ENCODE data around the gene TRPM5. TPM values are rescaled to one million over a fixed set of nuclear protein-coding genes. Genes with fewer than 3 reads are reported as not detected.

The TRPM5 gene
- total RNA-seq, 2 donors from 2014 or later = 0.07 TPM; not detected in 1

- no peak for ATAC-seq (replicated peaks in 1 of 2)
- no peaks in the 10 kb centered on the region for H3K27me3 Mint-ChIP-seq (ENCODE audit: low read depth)
- no peaks in the 10 kb centered on the region for H3K4me1 Mint-ChIP-seq (ENCODE audit: low read depth)
- no peak for DNase-seq
- H3K36me3 Mint-ChIP-seq (ENCODE audit: insufficient read depth in 2 of 2) = no peaks in the 10 kb centered on the region
- H3K4me3 Mint-ChIP-seq = no peak overlapping the region
- no peaks in the 10 kb centered on the region for H3K9me3 Mint-ChIP-seq
- no peak overlapping the region for H3K27ac Mint-ChIP-seq
These were observed 20.9 kb downstream of the TRPM5 start for GRCh38 chr11:2423157-2424025.

GRCh38 chr11:2422461-2423156, 21.7 kb downstream of the TRPM5 start:
- DNase-seq = no peak
- Mint-ChIP-seq H3K4me1 (ENCODE audit: low read depth) (no peaks in the 10 kb centered on the region), H3K9me3 (no peaks in the 10 kb centered on the region), H3K27me3 (ENCODE audit: low read depth) (no peaks in the 10 kb centered on the region), H3K36me3 (ENCODE audit: insufficient read depth in 2 of 2) (no peaks in the 10 kb centered on the region), H3K27ac (no peak overlapping the region), H3K4me3 (no peak overlapping the region)
- no peak for ATAC-seq (replicated peaks in 1 of 2)

- Mint-ChIP-seq H3K9me3 (no peaks in the 10 kb centered on the region), H3K4me1 (ENCODE audit: low read depth) (no peaks in the 10 kb centered on the region), H3K27ac (no peak overlapping the region), H3K4me3 (no peak overlapping the region), H3K27me3 (ENCODE audit: low read depth) (no peaks in the 10 kb centered on the region), H3K36me3 (ENCODE audit: insufficient read depth in 2 of 2) (no peaks in the 10 kb centered on the region)
- DNase-seq = no peak
- ATAC-seq (replicated peaks in 1 of 2) = no peak
These were observed 22.3 kb downstream of the TRPM5 start for GRCh38 chr11:2421996-2422395.

- Mint-ChIP-seq H3K36me3 (ENCODE audit: insufficient read depth in 2 of 2) (no peaks in the 10 kb centered on the region), H3K4me1 (ENCODE audit: low read depth) (no peaks in the 10 kb centered on the region), H3K4me3 (no peak overlapping the region), H3K27me3 (ENCODE audit: low read depth) (no peaks in the 10 kb centered on the region), H3K9me3 (no peaks in the 10 kb centered on the region), H3K27ac (no peak overlapping the region)
- ATAC-seq (replicated peaks in 1 of 2) = no peak
- no peak for DNase-seq
These were observed 22.9 kb downstream of the TRPM5 start for GRCh38 chr11:2421226-2421994.

GRCh38 chr11:2420502-2421225, 23.6 kb downstream of the TRPM5 start:
- Mint-ChIP-seq H3K9me3 (no peaks in the 10 kb centered on the region), H3K27me3 (ENCODE audit: low read depth) (no peaks in the 10 kb centered on the region), H3K27ac (no peak overlapping the region), H3K4me3 (no peak overlapping the region), H3K4me1 (ENCODE audit: low read depth) (no peaks in the 10 kb centered on the region), H3K36me3 (ENCODE audit: insufficient read depth in 2 of 2) (no peaks in the 10 kb centered on the region)
- peak; percentile 79 to 81 for DNase-seq
- peak; percentile 94 to 95 for ATAC-seq (replicated peaks in 1 of 2)

- ATAC-seq (replicated peaks in 1 of 2) = peak; percentile 46 to 55
- no peaks in the 10 kb centered on the region for H3K27me3 Mint-ChIP-seq (ENCODE audit: low read depth)
- DNase-seq = peak; percentile 74 to 77
- H3K9me3 Mint-ChIP-seq = no peaks in the 10 kb centered on the region
- H3K27ac Mint-ChIP-seq = no peak overlapping the region
- no peaks in the 10 kb centered on the region for H3K4me1 Mint-ChIP-seq (ENCODE audit: low read depth)
- H3K4me3 Mint-ChIP-seq = no peak overlapping the region
- no peaks in the 10 kb centered on the region for H3K36me3 Mint-ChIP-seq (ENCODE audit: insufficient read depth in 2 of 2)
These were observed 24.4 kb downstream of the TRPM5 start for GRCh38 chr11:2419638-2420501.

GRCh38 chr11:2418693-2419360, 25.5 kb downstream of the TRPM5 start:
- Mint-ChIP-seq H3K9me3 (no peaks in the 10 kb centered on the region), H3K27ac (no peak overlapping the region), H3K27me3 (ENCODE audit: low read depth) (no peaks in the 10 kb centered on the region), H3K4me1 (ENCODE audit: low read depth) (no peaks in the 10 kb centered on the region), H3K36me3 (ENCODE audit: insufficient read depth in 2 of 2) (no peaks in the 10 kb centered on the region), H3K4me3 (no peak overlapping the region)
- ATAC-seq (replicated peaks in 1 of 2) (no peak), DNase-seq (no peak)

- Mint-ChIP-seq H3K27me3 (ENCODE audit: low read depth) (no peaks in the 10 kb centered on the region), H3K27ac (no peak overlapping the region)
- DNase-seq = no peak
These were observed 26.2 kb downstream of the TRPM5 start for GRCh38 chr11:2417856-2418692.

GRCh38 chr11:2416765-2417164, 27.5 kb downstream of the TRPM5 start:
- Mint-ChIP-seq H3K9me3 (no peaks in the 10 kb centered on the region), H3K27ac (no peak overlapping the region), H3K27me3 (ENCODE audit: low read depth) (no peaks in the 10 kb centered on the region), H3K36me3 (ENCODE audit: insufficient read depth in 2 of 2) (no peaks in the 10 kb centered on the region), H3K4me3 (no peak overlapping the region), H3K4me1 (ENCODE audit: low read depth) (no peaks in the 10 kb centered on the region)
- DNase-seq = no peak
- no peak for ATAC-seq (replicated peaks in 1 of 2)

More at GRCh38 chr11:2417856-2418692, 26.2 kb downstream of the TRPM5 start:
- Mint-ChIP-seq H3K4me3 (no peak overlapping the region), H3K4me1 (ENCODE audit: low read depth) (no peaks in the 10 kb centered on the region), H3K9me3 (no peaks in the 10 kb centered on the region), H3K36me3 (ENCODE audit: insufficient read depth in 2 of 2) (no peaks in the 10 kb centered on the region)
- ATAC-seq (replicated peaks in 1 of 2) = no peak

- no peak for DNase-seq
- no peak overlapping the region for H3K4me3 Mint-ChIP-seq
- ATAC-seq (replicated peaks in 1 of 2) = no peak
- H3K4me1 Mint-ChIP-seq (ENCODE audit: low read depth) = no peaks in the 10 kb centered on the region
- H3K27ac Mint-ChIP-seq = no peak overlapping the region
- no peaks in the 10 kb centered on the region for H3K27me3 Mint-ChIP-seq (ENCODE audit: low read depth)
- no peaks in the 10 kb centered on the region for H3K36me3 Mint-ChIP-seq (ENCODE audit: insufficient read depth in 2 of 2)
- H3K9me3 Mint-ChIP-seq = no peaks in the 10 kb centered on the region
These were observed 28.5 kb downstream of the TRPM5 start for GRCh38 chr11:2415601-2416380.

Measured in activated T-cell treated with anti-CD3 and anti-CD28 coated beads, Interleukin-2, amount 50 U/mL, for 72 hours (primary cell).